Kidney capillary endothelial cell (primary cell): ENCODE measurements around the gene JAKMIP2.
"Not testable (repeated sequence)": the region's sequence is repeated elsewhere in the genome, so short reads cannot be mapped to it uniquely, and the experiment has no call there.

Experiments used
- DNase-seq: peaks from one replicate; pipeline ENCODE4 v3.0.0-alpha.2; 2018; ENCODE audit warnings: low spot score

Gene JAKMIP2

GRCh38 chr5:147746986-147747385 lies 35.5 kb downstream of the JAKMIP2 start:
- no peak for DNase-seq

- DNase-seq: no peak
Measured at GRCh38 chr5:147743678-147744374, 38.7 kb downstream of the JAKMIP2 start.

GRCh38 chr5:147743012-147743411 lies 39.5 kb downstream of the JAKMIP2 start:
- no peak for DNase-seq

- DNase-seq: no peak
Measured at GRCh38 chr5:147742151-147742550, 40.4 kb downstream of the JAKMIP2 start.

GRCh38 chr5:147740864-147741263 lies 41.7 kb downstream of the JAKMIP2 start:
- DNase-seq: no peak

- no peak for DNase-seq
Measured at GRCh38 chr5:147737921-147738320, 44.6 kb downstream of the JAKMIP2 start.

GRCh38 chr5:147735621-147736125 lies 46.9 kb downstream of the JAKMIP2 start:
- no peak for DNase-seq

GRCh38 chr5:147734894-147735293 lies 47.6 kb downstream of the JAKMIP2 start:
- no peak for DNase-seq

GRCh38 chr5:147733075-147733474 lies 49.5 kb downstream of the JAKMIP2 start:
- DNase-seq: no peak

GRCh38 chr5:147732291-147732883 lies 50.1 kb downstream of the JAKMIP2 start:
- no peak for DNase-seq

GRCh38 chr5:147731431-147732290 lies 50.9 kb downstream of the JAKMIP2 start:
- DNase-seq: no peak

GRCh38 chr5:147727200-147727599 lies 55.3 kb downstream of the JAKMIP2 start:
- DNase-seq: no peak

- not testable (repeated sequence) for DNase-seq
Measured at GRCh38 chr5:147721191-147721960, 61.2 kb downstream of the JAKMIP2 start.

- DNase-seq: no peak
Measured at GRCh38 chr5:147713550-147714295, 68.8 kb downstream of the JAKMIP2 start.

- no peak for DNase-seq
Measured at GRCh38 chr5:147712598-147712997, 69.9 kb downstream of the JAKMIP2 start.

GRCh38 chr5:147712019-147712418 lies 70.5 kb downstream of the JAKMIP2 start:
- DNase-seq: no peak

- DNase-seq: no peak
Measured at GRCh38 chr5:147711019-147711418, 71.5 kb downstream of the JAKMIP2 start.

GRCh38 chr5:147708708-147709107 lies 73.8 kb downstream of the JAKMIP2 start:
- no peak for DNase-seq

GRCh38 chr5:147704544-147704943 lies 78.0 kb downstream of the JAKMIP2 start:
- no peak for DNase-seq

- DNase-seq: no peak
Measured at GRCh38 chr5:147701468-147701867, 81.1 kb downstream of the JAKMIP2 start.

- no peak for DNase-seq
Measured at GRCh38 chr5:147699496-147700088, 82.9 kb downstream of the JAKMIP2 start.
